K562 treated with DMSO at 1 percent for 12 hours (cell line): ENCODE measurements around the gene RNGTT. TPM values are rescaled to one million over a fixed set of nuclear protein-coding genes. Genes with fewer than 3 reads are reported as not detected.

Experiments used
- total RNA-seq: library from RNA; unstranded; fragments of 300-600 nt; gene quantifications from 2 replicates; pipeline ENCODE4 v1.2.3, GENCODE V29; 2022; ENCODE audit not compliant: insufficient read depth

Gene RNGTT
- 4.4 and 11.8 TPM in 2 replicates for total RNA-seq

DNA sequence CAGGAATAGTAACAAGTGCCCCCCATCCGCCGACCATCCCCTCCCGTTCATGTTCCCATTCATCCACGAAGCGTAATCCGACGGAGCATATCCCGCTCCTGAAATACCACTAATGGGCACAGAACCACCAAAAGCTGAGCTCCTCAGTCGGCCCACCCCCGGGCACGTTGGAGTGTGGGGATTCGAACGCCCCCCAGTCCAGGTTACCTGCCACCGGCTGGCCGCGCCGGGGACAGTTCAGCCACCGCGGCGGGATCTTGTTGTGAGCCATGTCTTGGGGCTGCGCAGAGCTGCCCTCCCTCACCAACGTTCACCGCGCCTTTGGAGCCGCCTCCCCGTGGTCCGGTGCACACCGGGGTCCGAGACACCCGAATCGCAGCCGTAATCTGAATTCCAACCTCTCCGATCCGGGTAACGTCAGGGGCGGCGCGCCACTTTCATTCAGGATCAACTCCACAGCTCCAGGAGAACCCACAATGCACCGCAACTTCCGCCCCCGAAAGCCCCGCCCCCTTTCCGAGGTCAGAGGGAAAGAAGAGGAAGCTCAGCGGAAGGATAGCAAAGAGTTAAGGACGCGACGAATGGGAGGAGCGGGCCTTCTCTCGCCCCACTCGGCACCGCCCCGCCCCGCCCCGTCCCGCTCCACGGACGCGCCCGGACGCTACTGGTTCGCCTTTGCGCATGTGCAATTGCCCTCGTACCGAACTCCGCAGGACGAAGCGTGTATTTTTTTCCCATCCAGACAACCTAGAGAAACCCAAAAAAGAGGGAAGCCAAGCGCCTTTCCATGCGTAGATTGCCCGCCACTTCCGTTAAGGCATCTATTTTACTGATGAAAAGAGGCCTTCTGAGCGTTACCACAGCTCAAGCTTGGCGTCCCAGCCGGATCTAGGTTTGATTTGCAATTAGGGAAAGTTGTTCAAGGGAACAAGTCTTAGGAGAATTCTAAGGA lies at the start of gene RNGTT:
RNGTT (minus strand) TSS at position 480 of the 952 bp plus-strand sequence; CDS start at position 271, 209 bp downstream.

Other genes starting within 250 kb of the RNGTT start
- 13.2 and 24.7 TPM in 2 replicates for gene PNRC1, start 117.1 kb upstream of the RNGTT start, total RNA-seq
- not detected in 2 replicates for gene SRSF12, start 154.5 kb upstream of the RNGTT start, total RNA-seq
- gene PM20D2, start 182.4 kb upstream of the RNGTT start, total RNA-seq, result 0.26 and 0.64 TPM in 2 replicates